Effector memory CD8-positive, alpha-beta T cell (primary cell): ENCODE results near the gene ALDH5A1.

Source experiments
- ATAC-seq: fragments of 150-1000 bp; cut with Tn5 transposase; replicated peaks from 2 replicates; pipeline ENCODE4 v1.10.0; 2021; ENCODE audit warnings: mild to moderate bottlenecking, moderate library complexity
- DNase-seq, 3 experiments: peaks; one replicate each; pipeline ENCODE4 v3.0.0; 2021
- H3K27ac Mint-ChIP-seq, 2 donors: one replicate each; pipeline ENCODE4 v1.8.0; 2022; ENCODE audit warnings: mild to moderate bottlenecking in 2 of 2, mixed read lengths in 2 of 2, moderate library complexity in 2 of 2
- H3K27me3 Mint-ChIP-seq, 2 donors: one replicate each; pipeline ENCODE4 v1.8.0; 2022; ENCODE audit warnings: mixed read lengths in 2 of 2
- H3K36me3 Mint-ChIP-seq: one replicate; pipeline ENCODE4 v1.8.0; 2022; ENCODE audit warnings: mild to moderate bottlenecking, moderate library complexity, mixed read lengths; ENCODE audit not compliant: insufficient read depth
- H3K4me1 Mint-ChIP-seq, 2 donors: one replicate each; pipeline ENCODE4 v1.8.0; 2022; ENCODE audit warnings: low read depth in 2 of 2, mixed read lengths in 2 of 2
- H3K4me3 Mint-ChIP-seq, 2 donors: one replicate each; pipeline ENCODE4 v1.8.0; 2022; ENCODE audit warnings: mild to moderate bottlenecking in 2 of 2, mixed read lengths in 2 of 2, moderate library complexity in 2 of 2
- H3K9me3 Mint-ChIP-seq, 2 donors: one replicate each; pipeline ENCODE4 v1.8.0; 2022; ENCODE audit warnings: mixed read lengths in 2 of 2

ALDH5A1 gene

DNA sequence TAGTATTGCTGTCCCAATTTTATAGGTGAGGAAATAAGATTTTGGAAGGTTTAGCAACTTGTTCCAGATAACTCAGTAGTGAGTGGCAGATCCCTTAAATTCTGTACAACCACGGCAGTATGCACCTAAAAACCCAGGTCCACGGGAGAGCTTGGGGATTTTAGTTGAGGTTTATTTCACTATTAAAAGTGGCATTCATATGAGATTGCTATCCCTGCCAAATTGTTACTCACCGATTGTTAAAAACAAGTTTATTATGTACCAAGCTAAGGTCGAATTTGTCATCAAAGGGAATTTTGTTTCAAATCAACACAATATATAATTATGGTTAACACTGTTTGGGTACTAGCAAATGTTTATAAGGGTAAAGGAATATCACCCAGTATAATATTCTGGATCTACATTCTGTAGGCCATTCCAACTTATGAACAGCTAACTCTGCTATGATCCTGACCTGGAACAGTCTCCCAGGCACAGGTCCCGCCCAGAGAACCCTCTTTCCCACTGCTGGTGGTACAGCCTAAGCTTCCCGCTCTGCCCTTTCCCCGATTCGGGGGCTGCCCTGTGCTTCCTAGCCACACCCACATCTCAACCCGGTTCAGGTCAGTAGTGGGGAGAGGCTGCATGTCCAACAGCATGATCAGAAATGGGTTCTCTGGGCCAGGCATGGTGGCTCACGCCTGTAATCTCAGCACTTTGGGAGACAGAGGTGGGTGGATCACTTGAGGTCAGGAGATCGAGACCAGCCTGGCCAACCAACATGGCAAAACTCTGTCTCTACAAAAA, 30.3 kb upstream of the ALDH5A1 start:
- no peak for DNase-seq
- no peaks in the 10 kb centered on the region for H3K27me3 Mint-ChIP-seq
- no peaks in the 10 kb centered on the region for H3K9me3 Mint-ChIP-seq
- ATAC-seq = no peak
- no peak overlapping the region for H3K27ac Mint-ChIP-seq
- H3K4me1 Mint-ChIP-seq = no peaks in the 10 kb centered on the region
- H3K36me3 Mint-ChIP-seq = no peaks in the 10 kb centered on the region
- no peak overlapping the region for H3K4me3 Mint-ChIP-seq

DNA sequence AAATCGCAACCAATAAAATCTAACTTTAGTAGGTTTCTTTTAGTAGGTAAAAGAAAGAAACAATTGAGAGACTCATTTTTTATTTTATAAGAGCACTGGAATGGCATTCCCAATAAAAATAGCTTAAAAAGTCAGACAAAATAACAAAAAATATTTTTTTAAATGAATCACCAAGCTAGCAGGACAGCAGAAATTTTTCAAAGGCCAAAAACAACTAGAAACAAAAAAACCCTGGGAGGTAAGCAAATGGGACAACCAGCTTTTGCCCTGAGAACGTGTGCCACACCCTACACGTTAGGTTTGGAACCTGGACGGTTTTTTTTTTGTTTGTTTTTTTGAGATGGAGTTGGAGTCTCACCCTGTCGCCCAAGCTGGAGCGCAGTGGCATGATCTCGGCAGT, 25.0 kb upstream of the ALDH5A1 start:
- no peak for ATAC-seq

DNA sequence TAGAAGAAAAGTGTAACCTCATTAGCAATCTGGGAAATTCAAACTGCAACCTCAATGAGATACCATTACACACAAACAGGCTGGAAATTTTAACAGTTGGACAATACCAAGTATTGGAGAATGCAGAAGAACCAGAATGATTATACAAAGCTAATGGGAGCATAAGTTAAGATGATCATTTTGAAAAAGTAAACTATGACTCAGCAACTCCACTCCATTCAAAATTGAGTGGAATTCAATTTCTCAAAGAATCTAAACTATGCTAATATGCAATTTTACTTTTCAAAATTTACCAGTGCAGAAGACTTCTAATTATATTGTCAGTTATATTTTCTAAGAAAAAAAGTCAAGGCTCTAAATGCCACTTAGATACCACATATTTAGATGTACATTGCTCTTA, 22.6 kb upstream of the ALDH5A1 start:
- Mint-ChIP-seq H3K36me3 (no peaks in the 10 kb centered on the region), H3K4me3 (no peak overlapping the region), H3K27ac (no peak overlapping the region), H3K9me3 (no peaks in the 10 kb centered on the region), H3K27me3 (no peaks in the 10 kb centered on the region), H3K4me1 (no peaks in the 10 kb centered on the region)
- no peak for ATAC-seq
- DNase-seq = no peak

More for the DNA sequence above, 25.0 kb upstream of the ALDH5A1 start:
- no peak for DNase-seq
- no peaks in the 10 kb centered on the region for H3K36me3 Mint-ChIP-seq
- no peaks in the 10 kb centered on the region for H3K27me3 Mint-ChIP-seq
- no peaks in the 10 kb centered on the region for H3K9me3 Mint-ChIP-seq
- H3K27ac Mint-ChIP-seq = no peak overlapping the region
- H3K4me3 Mint-ChIP-seq = no peak overlapping the region
- no peaks in the 10 kb centered on the region for H3K4me1 Mint-ChIP-seq

DNA sequence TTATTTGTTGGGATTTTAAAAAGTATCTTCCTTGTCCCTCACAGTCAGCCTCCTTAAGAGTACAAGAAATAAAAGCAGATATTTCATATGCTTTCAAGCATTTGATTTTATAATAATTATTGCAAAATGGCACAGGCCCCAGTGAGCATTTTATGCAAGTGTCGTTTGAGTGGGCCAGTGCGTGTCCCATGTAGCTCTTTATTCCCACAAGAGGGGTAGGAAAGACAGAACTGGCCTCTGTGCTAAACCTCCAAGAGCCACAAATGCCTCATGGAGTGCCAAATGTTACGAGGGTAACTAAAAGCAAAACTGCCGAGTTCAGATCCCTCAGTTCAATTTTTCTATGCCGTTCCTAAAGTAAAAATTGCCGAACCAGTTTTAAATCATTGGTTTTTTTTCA, 18.1 kb upstream of the ALDH5A1 start:
- Mint-ChIP-seq H3K4me3 (no peak overlapping the region), H3K27me3 (no peaks in the 10 kb centered on the region), H3K27ac (no peak overlapping the region), H3K9me3 (no peaks in the 10 kb centered on the region), H3K36me3 (no peaks in the 10 kb centered on the region), H3K4me1 (no peaks in the 10 kb centered on the region)
- DNase-seq (no peak), ATAC-seq (no peak)

DNA sequence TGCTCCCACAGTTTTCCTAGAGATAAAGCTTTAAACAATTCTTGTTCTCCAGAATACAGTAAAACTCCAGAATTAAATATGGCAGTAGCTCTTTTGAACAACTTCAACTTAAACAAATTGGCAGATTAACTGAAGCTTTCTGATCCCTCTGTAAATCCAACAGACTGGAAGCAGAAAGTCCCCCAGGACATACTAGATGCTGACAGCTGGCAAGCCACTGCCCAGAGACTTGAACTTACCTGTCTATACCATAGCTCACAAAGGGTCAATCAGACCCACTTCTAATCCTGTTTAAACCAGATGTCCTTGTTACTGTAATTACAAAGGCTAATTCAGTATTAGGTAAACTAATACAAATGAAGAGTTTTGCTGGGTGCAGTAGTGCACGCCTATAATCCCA, 17.7 kb upstream of the ALDH5A1 start:
- Mint-ChIP-seq H3K36me3 (no peaks in the 10 kb centered on the region), H3K27me3 (no peaks in the 10 kb centered on the region), H3K4me1 (no peaks in the 10 kb centered on the region), H3K4me3 (no peak overlapping the region), H3K9me3 (no peaks in the 10 kb centered on the region), H3K27ac (no peak overlapping the region)
- ATAC-seq (no peak), DNase-seq (no peak)

DNA sequence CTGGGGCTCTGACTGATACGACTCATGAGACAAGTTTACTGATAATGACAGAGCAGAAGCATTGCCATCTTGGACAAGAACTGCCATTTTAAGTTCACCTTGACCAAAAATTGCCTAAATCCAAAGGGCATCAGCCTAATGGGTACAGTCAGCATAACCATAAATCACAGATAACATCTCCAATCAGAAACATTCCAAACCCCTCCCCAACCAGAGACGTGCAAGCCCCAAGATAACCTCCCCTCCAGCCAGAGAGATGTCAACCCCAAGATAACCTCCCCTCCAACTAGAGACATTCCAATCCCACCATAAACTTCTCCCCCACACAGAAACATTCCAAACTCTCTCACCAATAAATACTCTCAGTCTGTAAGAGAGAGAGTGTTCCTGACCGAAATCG, 15.9 kb upstream of the ALDH5A1 start:
- Mint-ChIP-seq H3K27me3 (no peaks in the 10 kb centered on the region), H3K36me3 (no peaks in the 10 kb centered on the region), H3K4me1 (no peaks in the 10 kb centered on the region), H3K4me3 (no peak overlapping the region), H3K9me3 (no peaks in the 10 kb centered on the region), H3K27ac (no peak overlapping the region)
- DNase-seq = no peak
- ATAC-seq = no peak

DNA sequence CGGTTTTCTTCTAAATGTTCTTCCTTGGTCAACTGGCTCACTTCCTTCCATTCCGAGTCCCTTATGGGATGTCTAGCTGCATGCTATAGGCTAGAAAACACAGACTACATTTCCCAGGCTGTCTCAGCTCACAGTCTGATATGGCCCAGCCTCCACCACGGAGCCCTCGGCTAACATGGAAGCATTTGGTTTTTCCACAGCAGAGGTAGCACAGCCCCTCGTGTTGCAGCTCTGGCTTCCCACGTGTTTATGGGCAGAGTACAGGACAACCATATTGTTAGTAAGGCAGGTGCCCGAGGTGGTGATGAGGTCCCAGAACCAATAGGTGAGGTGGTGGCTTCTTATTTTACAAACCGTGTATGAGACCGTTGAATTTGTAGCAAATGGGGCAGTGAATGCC, 14.1 kb upstream of the ALDH5A1 start:
- Mint-ChIP-seq H3K9me3 (no peaks in the 10 kb centered on the region), H3K27ac (no peak overlapping the region), H3K4me3 (no peak overlapping the region), H3K4me1 (no peaks in the 10 kb centered on the region), H3K27me3 (no peaks in the 10 kb centered on the region), H3K36me3 (no peaks in the 10 kb centered on the region)
- ATAC-seq = no peak
- DNase-seq = no peak

DNA sequence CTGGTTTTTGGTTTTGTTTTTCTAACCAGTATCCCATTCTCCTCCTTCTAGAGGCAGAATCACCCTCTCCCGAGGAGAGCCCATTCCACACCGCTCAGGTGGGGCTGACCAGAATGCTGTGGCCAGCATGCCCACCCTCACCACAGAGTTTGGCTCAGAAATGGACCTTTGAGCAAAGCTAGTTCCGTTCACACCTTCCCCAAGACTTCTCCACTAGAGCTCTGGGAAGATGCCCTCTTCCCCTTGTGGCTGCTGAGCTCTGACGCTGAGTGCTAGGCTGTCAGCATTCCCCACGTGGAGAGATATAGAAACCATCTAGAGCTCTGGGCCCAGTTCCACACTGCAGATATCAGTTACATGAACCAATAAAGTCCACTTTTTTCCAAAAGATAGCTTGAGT, 13.3 kb upstream of the ALDH5A1 start:
- ATAC-seq (no peak), DNase-seq (no peak)
- Mint-ChIP-seq H3K27ac (no peak overlapping the region), H3K4me3 (no peak overlapping the region), H3K36me3 (no peaks in the 10 kb centered on the region), H3K4me1 (no peaks in the 10 kb centered on the region), H3K27me3 (no peaks in the 10 kb centered on the region), H3K9me3 (no peaks in the 10 kb centered on the region)

DNA sequence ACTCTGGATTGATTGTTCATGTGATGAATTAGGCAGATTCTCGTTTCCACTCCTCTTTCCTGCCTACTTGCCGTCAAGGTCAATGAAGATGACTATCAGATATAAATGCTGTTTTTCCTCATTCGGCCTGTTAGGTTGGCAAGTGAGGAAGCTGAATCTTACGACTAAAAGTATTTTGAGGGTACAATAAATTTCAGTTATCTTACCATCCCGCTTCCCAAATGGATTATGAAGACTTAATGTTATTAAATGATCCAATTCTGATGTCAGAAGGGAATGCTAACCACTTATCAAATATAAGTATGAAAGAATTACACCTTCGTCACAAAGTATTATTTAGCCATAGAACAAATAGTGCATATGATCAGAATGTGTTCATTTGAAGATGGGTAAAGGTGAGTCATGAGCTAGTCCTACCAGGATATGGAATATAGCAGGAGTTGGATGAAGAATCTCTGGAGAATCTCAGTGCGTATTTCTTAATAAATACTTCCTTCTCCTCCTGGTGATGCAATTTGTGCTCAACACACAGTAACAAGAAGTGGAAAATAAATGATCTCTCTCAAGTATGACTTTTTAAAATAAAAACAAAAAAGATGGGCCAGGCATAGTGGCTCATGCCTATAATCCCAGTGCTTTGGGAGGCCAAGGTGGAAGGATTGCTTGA, 10.0 kb upstream of the ALDH5A1 start:
- Mint-ChIP-seq H3K4me3 (no peak overlapping the region), H3K36me3 (no peaks in the 10 kb centered on the region), H3K9me3 (no peaks in the 10 kb centered on the region), H3K4me1 (no peaks in the 10 kb centered on the region), H3K27ac (no peak overlapping the region), H3K27me3 (no peaks in the 10 kb centered on the region)
- no peak for ATAC-seq
- DNase-seq = no peak

DNA sequence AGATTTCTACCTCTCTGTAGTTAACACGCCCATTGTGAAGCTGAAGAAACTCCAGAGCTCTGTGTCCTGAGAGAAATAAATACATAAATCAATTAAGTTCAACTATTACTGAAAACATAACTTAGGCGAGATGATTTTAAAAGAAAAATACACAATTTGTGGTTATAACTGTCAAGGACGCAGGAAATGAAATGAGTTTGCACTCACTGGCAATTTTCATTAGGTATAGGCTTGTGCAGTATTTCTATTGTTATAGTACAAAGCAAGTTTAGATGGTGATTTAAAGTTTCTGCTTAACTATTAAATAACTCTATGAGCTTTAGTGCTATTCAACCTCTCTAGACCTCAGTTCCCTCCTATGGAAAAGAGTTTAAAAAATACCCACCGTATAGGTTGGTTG, 8.7 kb upstream of the ALDH5A1 start:
- H3K4me1 Mint-ChIP-seq = no peaks in the 10 kb centered on the region
- H3K9me3 Mint-ChIP-seq = no peaks in the 10 kb centered on the region
- ATAC-seq (no peak), DNase-seq (no peak)
- no peak overlapping the region for H3K4me3 Mint-ChIP-seq
- H3K27ac Mint-ChIP-seq = no peak overlapping the region
- H3K27me3 Mint-ChIP-seq = no peaks in the 10 kb centered on the region
- no peaks in the 10 kb centered on the region for H3K36me3 Mint-ChIP-seq

DNA sequence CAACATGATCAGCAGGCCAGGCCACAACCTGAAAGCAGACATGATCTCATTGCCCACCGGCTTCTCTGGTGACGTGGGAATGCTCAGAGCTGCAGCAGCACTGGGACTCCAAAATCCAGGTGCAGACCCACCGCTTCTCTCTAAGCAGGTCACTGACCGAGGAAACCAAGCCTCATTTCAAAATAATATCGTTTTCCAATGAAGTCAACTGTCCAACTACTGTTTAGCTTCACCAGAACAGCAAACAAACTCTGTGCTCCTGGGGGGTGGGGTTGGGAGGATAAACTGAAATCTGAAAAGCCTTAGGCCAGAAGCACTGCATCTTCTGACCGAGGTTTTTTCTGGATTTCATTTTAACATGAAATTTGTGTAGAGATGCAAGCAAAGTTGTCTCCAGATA, 5.3 kb upstream of the ALDH5A1 start, which contains the start of gene GPLD1:
Gene GPLD1 (minus strand): TSS at position 109 of the 400 bp plus-strand sequence. CDS start 67 bp downstream, at position 42.
- ATAC-seq = no peak
- Mint-ChIP-seq H3K4me1 (peaks cover 10% of the 10 kb centered on the region in 2 donors), H3K27ac (no peak within 1 kb of the TSS)

DNA sequence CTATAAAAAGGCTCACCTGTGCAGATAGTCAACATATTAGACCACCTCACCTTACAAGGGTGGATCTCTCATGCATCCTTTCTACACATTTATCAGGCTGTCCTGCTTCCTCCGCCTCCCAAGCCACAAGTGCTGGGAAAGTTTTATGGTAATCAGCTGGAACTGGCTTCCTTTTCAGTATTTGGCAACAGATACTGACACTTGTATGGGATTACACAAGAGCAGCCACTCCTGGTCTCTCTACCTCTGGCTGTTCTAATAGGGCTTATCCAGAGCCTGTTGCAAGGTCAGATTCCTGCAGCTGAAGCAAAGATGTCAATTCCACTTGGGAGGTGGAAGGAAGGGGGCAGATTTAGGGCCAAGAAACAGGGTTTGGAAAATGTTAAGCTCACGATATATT, 4.9 kb upstream of the ALDH5A1 start:
- H3K9me3 Mint-ChIP-seq = no peaks in the 10 kb centered on the region
- no peak overlapping the region for H3K27ac Mint-ChIP-seq
- no peaks in the 10 kb centered on the region for H3K27me3 Mint-ChIP-seq
- ATAC-seq = no peak
- H3K4me1 Mint-ChIP-seq = peaks cover 10% of the 10 kb centered on the region in 2 donors
- no peak for DNase-seq
- H3K36me3 Mint-ChIP-seq = no peaks in the 10 kb centered on the region
- no peak overlapping the region for H3K4me3 Mint-ChIP-seq

More for the DNA sequence above, 5.3 kb upstream of the ALDH5A1 start, which contains the start of gene GPLD1:
- Mint-ChIP-seq H3K36me3 (no peaks in the 10 kb centered on the region), H3K4me3 (no peak within 1 kb of the TSS), H3K27me3 (no peaks in the 10 kb centered on the region), H3K9me3 (no peaks in the 10 kb centered on the region)
- DNase-seq = no peak

DNA sequence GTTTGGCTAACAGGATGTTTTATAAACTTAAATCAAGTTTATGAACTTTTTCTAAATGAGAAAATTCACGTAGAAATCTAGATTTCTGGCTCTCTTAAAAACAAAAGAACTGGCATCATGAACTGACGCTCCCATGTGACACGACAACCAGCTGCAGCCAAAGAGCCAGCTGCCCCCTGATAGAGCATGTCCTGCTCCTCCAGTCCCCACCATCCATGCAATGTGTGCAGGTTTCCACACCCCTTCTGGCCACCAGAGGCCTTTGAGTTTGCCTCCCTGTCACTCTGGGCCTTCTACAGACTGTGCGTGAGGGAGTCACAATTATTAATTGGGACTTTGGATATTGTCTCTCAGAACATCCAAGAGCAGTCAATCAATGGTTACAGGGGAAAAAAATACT, 3.8 kb upstream of the ALDH5A1 start:
- Mint-ChIP-seq H3K4me3 (no peak overlapping the region), H3K27me3 (no peaks in the 10 kb centered on the region), H3K27ac (no peak overlapping the region), H3K4me1 (peaks cover 14 to 15% of the 10 kb centered on the region in 2 donors), H3K9me3 (no peaks in the 10 kb centered on the region), H3K36me3 (no peaks in the 10 kb centered on the region)
- ATAC-seq (no peak), DNase-seq (no peak)

DNA sequence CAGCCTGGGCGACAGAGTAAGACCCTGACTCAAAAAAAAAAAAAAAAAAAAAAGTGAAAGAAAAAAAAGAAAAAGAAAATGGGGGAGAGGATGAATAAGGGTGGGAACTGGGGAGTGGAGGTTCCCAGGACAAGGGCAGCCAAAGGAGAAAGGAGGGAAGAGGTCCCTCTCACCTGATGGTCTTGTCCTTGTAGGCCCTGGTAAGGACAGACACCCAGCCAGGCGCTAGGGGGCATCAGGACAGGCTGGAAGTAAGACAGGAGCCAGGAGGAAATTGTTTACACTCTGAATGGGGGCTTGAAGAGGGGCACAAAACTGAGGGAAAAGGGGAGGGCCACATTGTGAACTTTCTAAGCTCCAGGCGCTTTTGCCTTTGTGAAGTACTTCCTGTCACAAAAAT, 2.3 kb upstream of the ALDH5A1 start:
- ATAC-seq = no peak
- Mint-ChIP-seq H3K36me3 (no peaks in the 10 kb centered on the region), H3K27ac (peak overlapping the region in 1 of 2 donors; percentile 72), H3K9me3 (peaks cover 0 to 2% of the 10 kb centered on the region in 2 donors), H3K4me1 (peaks cover 14 to 16% of the 10 kb centered on the region in 2 donors), H3K4me3 (no peak overlapping the region), H3K27me3 (no peaks in the 10 kb centered on the region)
- DNase-seq = no peak
